NCI-H1436 treated with DMSO at 0.1 percent for 48 hours (cell line): ENCODE results near the gene KXD1.

ENCODE experiments used
- DNase-seq: peaks from one replicate; lab custom pipeline; 2025; lab: John Stamatoyannopoulos, UW

The KXD1 gene

DNA sequence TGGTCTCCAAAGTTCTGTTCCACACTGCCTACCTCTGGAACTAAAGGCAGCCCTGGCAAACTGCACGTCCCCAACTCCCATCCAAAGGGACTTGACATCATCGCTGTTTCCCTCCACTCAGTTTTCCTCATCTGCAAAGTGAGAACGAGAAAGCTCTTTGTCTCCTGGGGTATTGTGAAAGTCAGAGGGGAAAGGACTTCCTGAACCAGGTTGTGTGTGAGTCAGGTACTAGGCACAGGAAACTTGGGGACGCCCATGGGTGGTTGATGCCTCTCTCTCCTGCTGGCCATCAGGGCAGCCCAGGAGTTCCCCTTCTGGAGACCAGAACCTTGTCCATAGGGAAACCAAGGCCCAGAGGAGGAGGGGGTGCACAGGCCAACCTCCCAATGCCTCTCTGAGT lies 44.2 kb downstream of the KXD1 start:
- DNase-seq = no peak

DNA sequence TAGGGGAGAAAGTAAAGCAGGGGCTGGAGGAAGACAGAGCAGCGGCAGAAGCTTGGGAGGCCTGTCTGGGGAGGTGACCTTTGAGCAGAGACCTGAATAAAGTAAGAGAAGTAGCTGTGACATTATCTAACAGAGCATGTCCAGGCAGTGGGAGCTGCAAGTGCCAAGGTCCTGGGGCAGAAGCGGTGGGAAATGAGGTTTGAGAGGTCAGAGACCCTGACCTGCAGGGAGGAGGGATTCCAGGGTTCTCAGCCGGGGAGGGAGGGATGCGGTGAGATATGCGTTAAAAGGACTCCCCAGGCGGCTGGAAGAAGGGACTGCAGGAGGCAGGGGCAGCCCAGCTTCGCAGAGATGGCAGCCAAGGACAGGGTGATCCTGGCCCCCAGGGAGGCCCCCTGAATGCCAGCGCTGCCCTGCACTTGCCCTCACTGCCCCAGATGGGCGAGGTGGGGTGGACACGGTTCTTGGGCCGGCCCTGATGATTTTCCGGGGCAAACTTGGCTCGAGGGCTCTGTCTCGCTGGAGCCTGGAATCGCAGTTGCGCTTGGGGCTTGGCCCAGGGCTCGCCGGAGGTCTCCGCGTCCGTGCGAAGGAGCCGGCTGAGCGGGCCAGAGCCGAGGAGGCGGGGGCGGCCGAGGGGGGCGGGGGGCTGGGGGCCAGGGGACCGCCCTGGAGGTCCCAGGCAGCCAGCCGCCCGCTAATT lies 45.7 kb downstream of the KXD1 start:
- DNase-seq = no peak

DNA sequence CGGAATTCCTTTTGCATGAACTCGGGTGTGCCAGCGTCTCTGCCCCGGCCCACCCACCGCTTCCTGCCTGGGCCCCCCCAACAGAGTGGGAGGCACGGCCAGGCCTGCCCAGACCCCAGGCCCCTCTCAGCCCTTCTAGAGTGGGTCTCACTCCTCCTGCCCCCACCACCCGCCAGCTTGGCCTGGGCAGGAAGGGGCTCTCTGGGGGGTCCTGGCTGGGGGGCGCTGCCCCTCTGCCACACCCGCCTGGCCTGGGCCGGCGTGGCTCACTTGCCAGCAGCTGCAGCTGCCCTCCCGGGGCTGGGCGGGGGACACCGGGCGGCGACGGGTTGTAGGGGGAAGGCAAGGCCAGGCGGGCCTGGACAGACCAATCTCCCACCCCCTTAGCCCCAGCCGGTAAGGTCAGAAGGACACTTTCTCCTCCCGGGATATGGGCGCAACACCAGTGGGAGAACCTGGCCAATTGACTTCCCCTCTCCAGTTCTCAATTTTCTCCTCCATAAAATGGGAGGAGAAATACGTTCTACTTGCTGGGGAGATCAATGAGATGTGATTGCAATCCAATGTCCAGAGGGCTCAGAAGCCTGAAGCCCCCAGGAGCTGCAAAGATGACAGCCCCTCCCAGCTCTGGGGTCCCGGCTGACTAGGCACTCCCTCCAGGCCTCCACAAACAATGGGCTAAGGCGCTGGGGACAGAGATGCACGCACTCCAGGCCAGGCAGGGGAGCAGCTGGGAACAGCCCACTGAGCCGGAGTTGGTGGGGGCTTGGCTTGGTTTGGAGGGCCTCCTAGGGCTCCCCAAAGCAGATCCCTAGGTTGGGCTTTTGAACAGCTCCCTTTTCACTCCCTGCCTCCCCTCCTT lies 46.5 kb downstream of the KXD1 start:
- no peak for DNase-seq

DNA sequence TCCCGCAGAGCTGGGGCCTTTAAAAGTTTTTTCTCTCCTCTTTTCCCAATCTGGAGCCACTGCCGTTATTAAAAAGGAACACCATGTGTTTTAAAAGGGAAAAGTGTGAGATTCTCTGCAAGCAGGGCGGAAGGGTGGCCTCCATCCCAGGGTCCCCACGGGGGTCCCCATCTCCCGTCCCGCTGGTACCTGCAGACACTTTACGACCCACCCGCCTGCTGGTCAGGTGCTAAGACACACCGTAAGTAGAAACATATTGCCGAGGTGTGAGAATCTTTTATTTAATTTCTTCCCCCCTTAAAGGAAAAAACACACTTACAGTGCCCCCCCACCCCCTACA lies 47.1 kb downstream of the KXD1 start:
- DNase-seq = no peak

DNA sequence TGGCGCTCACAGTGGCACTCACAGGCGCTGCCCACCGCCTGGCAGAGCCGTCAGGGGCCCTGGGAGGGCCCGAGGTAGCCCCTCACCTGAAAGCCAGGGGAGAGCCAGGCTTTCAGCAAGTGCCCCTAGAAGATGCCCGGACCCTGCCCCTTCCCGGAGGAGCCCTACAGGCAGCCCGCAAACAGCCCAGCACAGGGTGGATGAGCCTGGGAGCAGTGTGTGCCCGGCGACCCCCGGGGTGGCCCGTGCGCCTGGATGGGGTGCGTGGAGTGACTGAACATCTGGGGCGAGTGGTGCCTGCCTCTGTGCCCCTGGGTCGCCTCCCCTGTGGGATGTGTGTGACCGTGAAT lies 47.5 kb downstream of the KXD1 start:
- DNase-seq = no peak

DNA sequence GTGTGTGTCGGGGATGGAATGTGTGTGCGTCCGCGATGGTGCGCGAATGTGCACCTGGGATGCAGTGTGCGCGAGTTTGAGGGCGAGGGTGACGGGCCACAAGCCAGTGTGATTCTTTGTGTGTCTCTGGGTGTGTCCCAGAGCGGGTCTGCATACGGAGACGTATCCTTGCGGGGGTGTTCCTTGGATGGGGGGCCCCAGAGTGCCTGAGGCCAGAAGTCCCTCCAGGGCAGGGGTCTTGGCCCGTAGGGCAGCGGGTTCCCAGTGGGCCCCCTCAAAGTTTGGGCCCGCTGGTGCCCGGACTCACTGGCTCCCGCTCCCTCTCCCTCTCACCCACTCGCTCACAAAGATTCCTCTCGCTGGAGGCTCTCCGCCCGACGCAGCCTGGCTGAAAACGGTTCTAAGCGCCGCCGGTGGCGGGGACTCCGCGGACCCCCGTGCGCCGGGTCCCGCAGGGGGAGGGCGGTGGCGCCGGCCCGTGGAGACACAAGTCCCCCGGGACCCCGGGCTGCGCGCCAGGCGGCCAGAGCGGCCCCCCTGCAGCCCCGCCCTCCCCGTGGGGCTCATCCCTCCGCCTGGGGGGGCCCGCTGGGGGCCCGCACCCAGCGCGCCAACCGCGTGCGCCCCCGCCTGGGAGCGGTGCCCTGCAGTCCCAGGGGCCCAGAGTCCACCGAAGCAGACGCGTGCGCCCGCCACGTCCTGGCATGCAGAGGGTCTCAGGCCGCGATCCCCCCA lies 48.0 kb downstream of the KXD1 start:
- no peak for DNase-seq

DNA sequence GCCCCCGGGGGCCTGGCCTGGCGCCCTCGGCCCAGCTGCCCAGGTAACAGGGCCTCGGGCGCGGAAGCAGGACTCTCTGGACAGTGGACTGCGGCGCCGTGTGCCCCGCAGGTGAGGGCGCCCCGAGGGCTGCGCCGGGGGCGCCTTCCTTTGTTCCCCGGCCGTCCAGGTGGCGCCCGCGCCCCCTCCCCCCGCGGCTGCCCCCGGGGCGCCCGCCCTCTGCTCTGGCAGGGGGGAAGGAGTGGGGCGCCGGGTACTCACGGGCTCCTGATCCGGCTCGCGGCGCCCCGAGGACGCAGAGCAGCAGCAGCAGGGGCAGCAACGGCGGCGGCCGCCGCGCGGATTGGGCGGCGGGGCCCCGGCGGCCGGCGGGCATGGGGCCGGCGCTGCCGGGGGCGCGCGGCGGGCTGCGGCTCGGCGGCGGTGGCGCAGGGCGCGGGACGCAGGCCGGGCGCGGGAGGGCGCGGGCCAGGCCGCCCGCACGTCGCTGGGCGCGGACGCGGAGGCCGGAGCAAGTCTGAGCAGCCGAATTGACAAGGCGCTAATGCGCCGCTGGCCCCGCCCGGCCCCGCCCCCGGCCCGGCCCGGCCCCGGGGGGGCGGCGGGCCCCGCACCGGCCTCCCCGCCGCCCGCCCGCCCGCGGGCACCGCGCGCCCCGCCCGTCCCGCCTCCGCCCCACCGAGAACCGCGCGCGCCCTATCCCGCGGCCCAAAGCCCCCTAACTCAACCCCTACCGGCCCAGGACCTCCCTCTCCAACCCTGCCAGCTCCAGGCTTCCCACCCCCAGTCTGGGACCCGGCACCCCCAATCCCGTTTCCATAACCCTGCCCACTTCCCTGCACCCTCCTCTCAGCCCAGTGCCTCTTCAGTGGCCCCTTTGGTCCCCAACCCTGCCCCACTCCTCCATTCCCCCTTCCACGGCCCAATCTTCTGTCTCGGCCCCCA lies 48.9 kb downstream of the KXD1 start, which contains the start of gene CRLF1:
TSS of gene CRLF1 (minus strand) at position 519 of the 945 bp plus-strand sequence. CDS start at position 376, 143 bp downstream.
- no peak for DNase-seq

DNA sequence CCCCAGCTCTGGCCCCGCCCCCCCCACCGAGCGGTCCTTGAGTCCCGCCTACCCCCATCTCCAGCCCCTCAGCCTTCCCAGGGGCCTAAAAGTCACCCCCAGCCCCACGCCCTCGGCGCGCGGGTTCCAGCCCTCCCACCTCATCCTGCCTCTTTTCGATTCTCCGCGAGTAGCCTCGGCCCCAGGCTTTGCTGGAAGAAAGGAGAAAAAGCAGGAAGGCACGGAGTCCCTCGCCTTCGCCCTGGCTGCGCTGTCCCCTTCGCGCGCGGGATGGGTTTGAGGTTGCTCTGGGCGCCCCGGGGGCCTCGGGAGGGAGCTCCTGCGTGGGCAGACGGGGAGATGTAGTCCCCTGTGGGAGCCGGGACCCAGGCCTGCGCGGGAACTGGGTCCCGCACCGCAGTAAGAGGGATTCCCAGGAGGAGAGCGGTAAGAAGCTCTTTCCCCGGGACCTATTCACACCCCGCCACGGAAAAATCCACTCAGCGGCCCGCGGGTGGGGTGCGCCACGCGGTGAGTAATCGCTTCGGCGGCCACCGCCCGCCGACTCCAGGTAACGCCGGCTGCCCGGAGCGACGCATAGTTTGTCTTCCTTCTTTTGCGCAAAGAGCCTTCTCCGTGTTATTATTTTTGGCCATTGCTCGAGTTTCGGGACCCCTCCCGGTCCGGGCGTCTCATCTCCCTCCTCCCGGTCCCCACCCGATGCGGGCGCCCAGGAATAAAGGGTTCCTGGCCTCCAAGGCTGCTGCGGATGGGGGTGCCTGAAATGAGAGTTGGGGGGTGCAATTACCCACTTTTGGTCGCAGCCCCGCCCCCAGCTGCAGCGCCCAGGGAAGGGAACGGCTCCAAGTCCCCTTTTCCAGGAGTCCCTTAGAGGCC lies 49.8 kb downstream of the KXD1 start:
- no peak for DNase-seq

DNA sequence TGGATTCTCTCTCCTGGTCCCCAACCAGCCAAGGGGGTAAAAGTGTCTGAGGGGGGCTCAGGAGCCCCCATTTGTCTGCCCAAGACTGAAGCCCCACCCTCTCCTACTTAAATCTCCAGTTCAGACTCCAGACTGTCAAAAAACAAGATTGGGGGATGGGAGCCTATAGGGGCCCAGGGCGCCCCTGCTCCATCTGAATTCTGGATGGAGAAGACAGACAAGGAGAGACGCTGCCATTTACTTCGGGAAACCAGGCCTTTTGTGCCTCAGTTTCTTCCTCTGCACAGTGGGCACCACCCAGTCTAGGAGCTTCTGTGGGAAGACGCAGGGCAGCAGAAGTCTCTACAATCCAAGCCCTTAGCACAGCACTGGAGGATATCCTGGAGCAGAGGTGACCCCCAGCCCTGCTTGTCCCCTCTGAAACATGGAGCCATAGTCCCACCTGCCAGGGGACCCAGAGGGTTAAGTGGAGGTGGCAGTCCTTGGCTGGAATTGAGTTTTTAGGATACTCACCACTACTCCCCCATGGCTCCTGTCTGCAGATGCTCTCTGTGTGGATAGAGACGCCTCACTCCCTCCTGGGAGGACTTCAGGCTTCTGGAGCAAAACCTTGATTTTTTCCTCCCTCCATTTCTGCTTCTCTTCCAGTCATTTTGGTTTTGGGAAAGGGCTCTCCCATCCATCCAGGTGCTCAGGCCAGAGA lies 50.6 kb downstream of the KXD1 start:
- DNase-seq = no peak

DNA sequence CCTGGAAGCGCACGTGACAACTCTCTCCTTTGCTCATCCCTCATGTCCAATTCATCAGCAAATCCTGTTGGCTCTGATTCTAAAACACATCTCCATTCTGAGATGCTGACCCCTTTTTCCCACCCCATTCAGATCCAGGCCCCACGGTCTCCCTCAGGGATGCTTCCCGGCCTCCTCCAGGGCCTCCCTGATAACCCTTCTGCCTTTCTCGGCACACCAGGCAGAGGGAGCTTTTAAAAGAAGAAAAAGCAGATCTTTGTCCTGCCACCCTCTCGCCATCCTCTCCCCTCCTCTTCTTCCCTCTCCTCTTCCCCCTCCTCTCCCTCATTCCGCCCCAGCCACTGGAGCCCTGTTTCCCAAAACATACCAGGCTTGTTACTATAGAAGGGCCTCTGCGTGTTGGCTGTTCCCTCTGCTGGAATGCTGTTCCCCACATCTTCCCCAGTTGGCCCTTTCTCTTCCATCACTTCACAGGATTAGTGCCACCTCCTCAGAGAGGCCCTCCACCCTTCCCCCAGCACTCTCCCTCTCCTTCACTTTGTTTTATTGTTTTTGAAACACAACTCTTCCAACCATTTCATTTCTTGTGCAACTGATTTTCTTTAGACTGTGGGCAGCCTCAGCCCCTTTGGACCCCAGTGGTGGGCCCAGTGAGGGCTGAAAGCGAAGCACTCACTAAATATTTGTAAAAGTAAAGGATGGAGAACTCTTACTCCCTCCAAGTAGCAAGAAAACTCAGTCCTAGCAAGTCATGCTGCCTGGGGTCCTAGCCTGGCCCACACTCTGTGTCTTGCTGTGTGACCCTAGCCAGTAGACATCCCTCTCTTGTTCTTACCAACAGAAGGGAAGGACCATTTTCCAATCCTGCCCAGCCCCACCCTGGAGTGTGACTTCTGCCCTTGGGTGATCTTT lies 51.4 kb downstream of the KXD1 start:
- DNase-seq = no peak

DNA sequence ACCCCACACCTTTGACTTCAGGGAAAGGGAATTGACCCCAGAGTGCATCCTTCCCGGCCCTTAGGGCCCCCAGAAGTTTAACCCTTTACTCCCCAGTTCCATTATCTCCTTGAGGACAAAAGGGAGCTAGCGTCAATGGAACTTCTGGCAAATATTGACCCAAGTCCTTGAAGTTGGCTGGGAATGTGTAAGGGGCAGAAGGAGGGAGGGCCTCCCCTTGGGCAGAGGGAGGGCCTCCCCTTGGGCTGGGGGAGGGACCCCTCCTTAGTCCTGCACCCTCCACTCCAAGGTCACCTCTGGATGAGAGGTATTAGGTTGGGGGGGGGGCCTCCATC lies 52.0 kb downstream of the KXD1 start:
- no peak for DNase-seq

DNA sequence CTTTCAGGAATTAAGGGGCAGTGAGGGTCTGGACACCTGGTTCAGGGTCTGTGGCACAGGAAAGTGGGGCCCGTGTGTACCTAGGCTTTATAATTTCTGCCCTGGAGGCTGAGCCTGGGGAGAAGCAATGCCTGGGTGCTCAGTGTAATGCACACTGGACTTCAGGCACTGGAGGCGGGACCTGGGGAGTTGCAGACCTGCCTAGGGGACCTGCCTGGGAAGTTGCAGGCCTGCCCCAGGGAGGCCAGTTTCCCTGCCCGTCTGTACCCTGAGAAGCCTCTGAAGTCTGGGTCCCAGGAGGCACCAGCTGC lies 52.5 kb downstream of the KXD1 start:
- no peak for DNase-seq

DNA sequence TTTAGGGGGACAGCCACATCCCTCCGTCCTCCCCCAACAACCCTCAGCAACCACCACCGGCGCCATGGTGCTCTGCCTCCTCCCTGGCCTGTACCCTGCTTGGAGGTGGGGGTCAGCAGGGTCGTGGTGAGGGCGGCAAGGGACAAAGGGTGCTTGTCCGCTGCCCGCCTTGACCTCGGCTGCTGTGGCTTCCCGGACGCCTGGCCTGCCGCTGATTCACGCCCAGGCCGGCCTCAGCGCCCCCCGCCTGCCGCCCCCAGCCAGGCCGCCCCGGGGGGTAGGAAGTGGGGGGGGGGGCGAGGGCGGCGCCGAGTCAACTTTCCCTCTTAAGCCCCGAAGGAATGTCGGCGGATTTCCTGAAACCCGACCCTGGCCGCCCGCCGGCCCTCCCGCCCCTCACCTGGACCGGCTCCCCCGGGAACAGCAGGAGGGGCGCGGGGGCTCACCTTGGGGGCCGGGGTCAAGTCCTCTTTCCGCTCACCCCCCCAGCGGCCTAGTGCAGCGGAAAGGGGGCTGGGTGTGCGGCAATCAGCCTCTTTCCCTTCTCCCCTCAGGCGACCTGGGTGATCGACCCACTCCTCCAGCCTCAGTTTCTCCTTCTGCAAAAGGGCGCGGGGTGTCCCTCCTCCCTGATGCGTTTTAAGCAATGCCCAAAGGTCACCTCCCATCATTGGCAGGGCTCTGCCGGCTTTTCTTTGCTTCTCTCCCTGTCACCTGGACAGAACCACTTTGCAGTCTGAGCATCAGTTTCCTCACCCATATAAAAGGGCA lies 53.1 kb downstream of the KXD1 start:
- DNase-seq = no peak

DNA sequence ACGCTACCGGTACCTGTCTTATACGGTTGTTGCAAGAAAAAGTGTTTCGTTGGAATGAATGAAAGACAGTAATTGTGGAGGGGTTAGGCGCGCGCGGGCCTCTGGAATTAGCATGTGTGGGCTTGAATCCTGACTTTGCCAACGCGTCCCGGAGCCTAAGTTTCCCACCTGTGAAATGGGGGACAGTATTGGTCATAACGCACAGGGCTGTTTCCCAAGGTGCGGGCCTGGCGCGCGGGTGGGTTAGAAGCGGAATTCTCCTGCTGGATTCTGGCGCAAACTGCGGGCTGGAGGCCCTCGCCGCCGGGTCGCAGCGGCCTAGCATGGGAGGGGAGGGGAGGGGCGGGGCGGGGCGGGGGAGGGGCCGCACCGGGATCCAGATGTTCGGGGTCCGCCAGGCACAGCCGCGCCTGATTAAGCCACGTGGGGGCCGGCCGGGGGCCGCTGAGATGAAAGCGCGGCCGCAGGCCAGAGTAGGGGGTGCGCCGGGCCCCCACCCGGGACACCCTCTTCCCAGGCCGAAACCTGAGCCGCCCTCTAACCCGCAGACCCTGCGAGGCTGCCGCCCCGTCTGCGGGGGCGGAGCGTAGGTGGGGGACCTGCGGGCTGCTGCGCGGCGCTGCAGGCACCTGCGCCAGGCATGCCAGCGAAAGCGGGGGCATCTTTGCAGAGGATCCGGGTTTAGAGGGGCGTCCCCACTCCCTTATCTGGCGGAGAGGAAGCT lies 53.8 kb downstream of the KXD1 start:
- no peak for DNase-seq

DNA sequence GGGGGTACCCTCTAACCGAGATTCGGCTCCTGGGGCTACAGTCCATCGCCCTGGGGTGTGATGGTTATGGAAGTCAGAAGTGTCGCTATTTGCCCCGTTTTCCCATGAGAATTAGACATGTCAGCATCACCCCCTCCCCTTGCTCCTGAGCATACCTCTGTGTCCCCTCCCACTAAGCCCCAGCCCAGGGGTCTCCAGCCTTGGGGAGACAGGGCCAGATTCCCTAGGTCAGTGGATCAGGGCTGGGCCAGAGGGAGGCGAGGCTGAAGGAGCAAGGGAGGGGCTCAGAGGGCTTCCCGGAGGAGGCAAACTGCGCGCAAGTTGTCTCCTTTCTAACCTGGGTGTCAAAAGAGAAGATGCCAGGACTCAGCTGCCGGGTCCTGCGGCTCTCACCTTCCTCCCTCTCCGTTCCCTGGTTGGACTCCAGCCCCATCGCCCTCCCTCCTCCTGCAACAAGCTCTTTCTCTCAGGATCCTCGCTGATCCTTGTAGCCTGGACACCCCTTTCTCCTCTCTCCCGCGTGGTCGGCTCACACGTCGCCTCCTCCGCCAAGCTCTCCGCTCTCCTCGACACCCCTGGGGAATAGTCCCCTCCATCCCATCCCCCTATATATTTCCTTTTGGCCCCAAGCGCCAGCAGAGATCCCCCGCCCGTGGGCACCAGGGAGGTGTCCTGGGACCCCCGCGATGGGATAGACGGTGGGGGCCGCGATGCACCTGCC lies 54.5 kb downstream of the KXD1 start:
- DNase-seq = no peak

DNA sequence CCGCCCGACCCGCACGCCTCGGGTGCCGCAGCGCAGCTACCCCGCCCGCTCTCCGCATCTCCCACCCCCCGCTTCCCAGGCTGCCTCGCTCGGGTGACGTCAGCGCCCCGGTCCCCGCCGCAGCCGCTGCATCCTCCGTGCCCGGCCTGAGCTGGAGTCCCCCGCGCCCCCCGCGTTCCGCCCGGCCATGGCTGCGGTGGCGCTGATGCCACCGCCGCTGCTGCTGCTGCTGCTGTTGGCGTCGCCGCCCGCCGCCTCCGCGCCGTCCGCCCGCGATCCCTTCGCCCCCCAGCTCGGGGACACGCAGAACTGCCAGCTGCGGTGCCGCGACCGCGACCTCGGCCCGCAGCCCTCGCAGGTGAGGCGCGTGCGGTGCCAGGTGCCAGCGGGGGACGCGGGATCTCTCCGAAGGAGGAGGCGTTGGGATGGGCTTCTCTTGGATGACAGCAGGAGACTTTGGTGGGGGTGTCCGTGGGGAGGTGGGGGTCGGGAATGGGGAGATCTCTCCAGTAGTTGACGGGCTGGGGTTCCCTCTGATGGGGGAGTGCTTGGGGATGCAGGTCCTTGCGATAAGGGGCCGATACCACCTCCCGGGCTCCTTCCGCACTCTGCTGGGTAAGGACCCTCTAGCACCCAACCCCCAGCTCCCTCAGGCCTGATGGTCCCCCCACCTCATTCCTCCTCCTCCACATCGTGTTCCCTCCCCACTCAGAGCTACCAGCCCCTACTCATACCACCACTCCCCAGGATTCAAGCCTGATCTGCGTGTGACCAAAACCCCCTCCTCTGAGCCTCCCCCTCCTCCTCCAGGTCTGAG lies 55.3 kb downstream of the KXD1 start, which contains the start of gene TMEM59L:
TSS of gene TMEM59L (plus strand) at position 99 of the 817 bp plus-strand sequence. CDS start at position 188, 89 bp downstream.
- DNase-seq = no peak
